ENCODE results near the gene MRPL36.

- TF ChIP-seq CTCF (IDR thresholded peaks at IDR 0.05) (no peak), REST (IDR thresholded peaks at IDR 0.05; ENCODE audit: insufficient read depth in 1 of 2, low read depth in 2 of 2, low read length in 1 of 2) (no peak), POLR2AphosphoS5 (IDR thresholded peaks at IDR 0.05; ENCODE audit: low read depth, low read length) (no peak), SIN3A (IDR thresholded peaks at IDR 0.05; ENCODE audit: borderline replicate concordance, insufficient read depth, low read depth, low read length) (no peak)
These were observed 39.4 kb downstream of the MRPL36 start for GRCh38 chr5:1760231-1760630.
